Omental fat pad (tissue), 4 donors: Measurements from ENCODE around the gene HMGXB4. TPM values are rescaled to one million over a fixed set of nuclear protein-coding genes. Genes with fewer than 3 reads are reported as not detected.

ENCODE experiments used
- ATAC-seq: fragments of 150-250 bp; one replicate; pipeline ENCODE4 v1.9.1; 2016; ENCODE audit warnings: mild to moderate bottlenecking, moderate library complexity; ENCODE audit not compliant: low FRiP score
- DNase-seq: peaks from one replicate; pipeline ENCODE4 v3.0.0-alpha.2; 2019; ENCODE audit warnings: low spot score
- CTCF ChIP-seq, 3 donors: fragments of 450-650 bp; IDR thresholded peaks; one replicate each; pipeline ENCODE4 v1.5.1; 2016 to 2017; ENCODE audit warnings: antibody characterized with exemption in 3 of 3, mild to moderate bottlenecking in 3 of 3, moderate library complexity in 2 of 3
- total RNA-seq, 4 donors: library from RNA; depleted of rRNA; stranded (reverse); fragments of >200 nt; gene quantifications; one replicate each; pipeline ENCODE4 v1.1.0, GENCODE V29; 2016

HMGXB4 gene
- total RNA-seq, 4 donors from 2014 or later, result 10.9 to 17.8 (median 12.3) TPM

GRCh38 chr22:35215993-35216392 lies 41.3 kb upstream of the HMGXB4 start:
- ATAC-seq (no peak), DNase-seq (no peak)
- TF ChIP-seq CTCF (IDR thresholded peaks at IDR 0.05), result no peak

- TF ChIP-seq CTCF (IDR thresholded peaks at IDR 0.05), result no peak
- DNase-seq (no peak), ATAC-seq (no peak)
Measured at GRCh38 chr22:35217527-35217926, 39.8 kb upstream of the HMGXB4 start.

GRCh38 chr22:35218079-35218478 lies 39.2 kb upstream of the HMGXB4 start:
- no peak for TF ChIP-seq CTCF (IDR thresholded peaks at IDR 0.05)
- no peak for ATAC-seq
- no peak for DNase-seq

GRCh38 chr22:35219012-35219411 lies 38.3 kb upstream of the HMGXB4 start:
- DNase-seq (no peak), ATAC-seq (no peak)
- TF ChIP-seq CTCF (IDR thresholded peaks at IDR 0.05), result no peak

- ATAC-seq, result no peak
- TF ChIP-seq CTCF (IDR thresholded peaks at IDR 0.05), result no peak
- no peak for DNase-seq
Measured at GRCh38 chr22:35220221-35220620, 37.1 kb upstream of the HMGXB4 start.

- TF ChIP-seq CTCF (IDR thresholded peaks at IDR 0.05), result no peak
- ATAC-seq (no peak), DNase-seq (no peak)
Measured at GRCh38 chr22:35225010-35225409, 32.3 kb upstream of the HMGXB4 start.

GRCh38 chr22:35226958-35227647 lies 30.2 kb upstream of the HMGXB4 start:
- DNase-seq (no peak), ATAC-seq (no peak)
- TF ChIP-seq CTCF (IDR thresholded peaks at IDR 0.05), result no peak
